OCI-LY3 (cell line): ENCODE measurements around the gene GID8.

ENCODE experiments used
- EZH2phosphoT487 ChIP-seq: fragments of 200-600 bp; shearing (Covaris generic); IDR thresholded peaks from 2 replicates; pipeline ENCODE4 v1.6.1; 2018; ENCODE audit warnings: antibody characterized with exemption, mixed run types, low read depth
- TF ChIP-seq, protein P1 (sequence below): fragments of 200-600, 300-600 bp; sonication (generic); IDR thresholded peaks from 2 replicates; pipeline ENCODE4 v1.5.1; 2014; ENCODE audit warnings: antibody characterized with exemption, low read length, low read depth

GRCh38 chr20:62961310-62961783 lies 23.4 kb downstream of the GID8 start:
- TF ChIP-seq, protein P1, sequence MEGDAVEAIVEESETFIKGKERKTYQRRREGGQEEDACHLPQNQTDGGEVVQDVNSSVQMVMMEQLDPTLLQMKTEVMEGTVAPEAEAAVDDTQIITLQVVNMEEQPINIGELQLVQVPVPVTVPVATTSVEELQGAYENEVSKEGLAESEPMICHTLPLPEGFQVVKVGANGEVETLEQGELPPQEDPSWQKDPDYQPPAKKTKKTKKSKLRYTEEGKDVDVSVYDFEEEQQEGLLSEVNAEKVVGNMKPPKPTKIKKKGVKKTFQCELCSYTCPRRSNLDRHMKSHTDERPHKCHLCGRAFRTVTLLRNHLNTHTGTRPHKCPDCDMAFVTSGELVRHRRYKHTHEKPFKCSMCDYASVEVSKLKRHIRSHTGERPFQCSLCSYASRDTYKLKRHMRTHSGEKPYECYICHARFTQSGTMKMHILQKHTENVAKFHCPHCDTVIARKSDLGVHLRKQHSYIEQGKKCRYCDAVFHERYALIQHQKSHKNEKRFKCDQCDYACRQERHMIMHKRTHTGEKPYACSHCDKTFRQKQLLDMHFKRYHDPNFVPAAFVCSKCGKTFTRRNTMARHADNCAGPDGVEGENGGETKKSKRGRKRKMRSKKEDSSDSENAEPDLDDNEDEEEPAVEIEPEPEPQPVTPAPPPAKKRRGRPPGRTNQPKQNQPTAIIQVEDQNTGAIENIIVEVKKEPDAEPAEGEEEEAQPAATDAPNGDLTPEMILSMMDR, result no peak
- no peak for TF ChIP-seq EZH2phosphoT487
